Astrocyte of the cerebellum (primary cell): Measurements from ENCODE around the gene MYG1.

ENCODE experiments used
- DNase-seq: peaks from one replicate; pipeline ENCODE4 v3.0.0-alpha.2; 2011; ENCODE audit warnings: low read depth
- H3K4me3 ChIP-seq: 2 replicates; pipeline ENCODE4 v1.5.1; 2011; ENCODE audit warnings: mild to moderate bottlenecking, low read depth, low read length, moderate library complexity
- CTCF ChIP-seq: IDR thresholded peaks from 2 replicates; pipeline ENCODE4 v1.5.1; 2012; ENCODE audit warnings: low read length, low read depth, moderate library complexity, mild to moderate bottlenecking; ENCODE audit errors: missing control alignments
- in situ Hi-C: cut with HindIII; loops from 2 replicates; pipeline ENCODE4 v1.10.0; 2017; ENCODE audit warnings: low sequenced_read_pairs

MYG1 gene

GRCh38 chr12:53255996-53256395 is 43.5 kb upstream of the MYG1 start:
- in situ Hi-C loops: no loop called here
- no peak for DNase-seq
- H3K4me3 ChIP-seq: no peak overlapping the region
- no peak for TF ChIP-seq CTCF

GRCh38 chr12:53258541-53259539 is 40.7 kb upstream of the MYG1 start:
- no peak for TF ChIP-seq CTCF
- no peak overlapping the region for H3K4me3 ChIP-seq
- in situ Hi-C loops: no loop called here
- no peak for DNase-seq

- no peak overlapping the region for H3K4me3 ChIP-seq
- TF ChIP-seq CTCF: no peak
- in situ Hi-C loops: loop anchor here (10.0 kb wide), 1 partner anchor 125 kb away; no protein-coding TSS in a partner anchor
- DNase-seq: no peak
Observed at GRCh38 chr12:53259891-53260290, 39.6 kb upstream of the MYG1 start.

- no peak overlapping the region for H3K4me3 ChIP-seq
- in situ Hi-C loops: loop anchor here (10.0 kb wide), 1 partner anchor 131 kb away; no protein-coding TSS in a partner anchor
- no peak for TF ChIP-seq CTCF
- no peak for DNase-seq
Observed at GRCh38 chr12:53265783-53266182, 33.7 kb upstream of the MYG1 start.

- no peak for DNase-seq
- in situ Hi-C loops: loop anchor here (10.0 kb wide), 1 partner anchor 133 kb away; no protein-coding TSS in a partner anchor
- H3K4me3 ChIP-seq: peak overlapping the region; percentile 78
- no peak for TF ChIP-seq CTCF
Observed at GRCh38 chr12:53267306-53267998, 32.0 kb upstream of the MYG1 start.

- TF ChIP-seq CTCF: peak; percentile 44
- peak within 1 kb of the TSS; percentile 78 for H3K4me3 ChIP-seq
- in situ Hi-C loops: loop anchor here (10.0 kb wide), 1 partner anchor 133 kb away; no protein-coding TSS in a partner anchor
- DNase-seq: peak; percentile 50
Observed at GRCh38 chr12:53267999-53268629, 31.4 kb upstream of the MYG1 start, which contains the start of gene ESPL1. Gene ESPL1, plus strand, starts transcription at chr12:53268299. Its CDS starts 468 bp downstream, at chr12:53268767.
